GM21619 (cell line): ENCODE measurements around the gene SEL1L3.
A peak's percentile ranks its signal among the peaks of the same experiment; 100 is the strongest.
"Not testable (repeated sequence)": the region's sequence is repeated elsewhere in the genome, so short reads cannot be mapped to it uniquely, and the experiment has no call there.

Experiments
- ATAC-seq: cut with Tn5 transposase; IDR thresholded peaks from one replicate; pipeline ENCODE4 v1.9.1; 2021; ENCODE audit not compliant: unreplicated experiment

SEL1L3 gene

DNA sequence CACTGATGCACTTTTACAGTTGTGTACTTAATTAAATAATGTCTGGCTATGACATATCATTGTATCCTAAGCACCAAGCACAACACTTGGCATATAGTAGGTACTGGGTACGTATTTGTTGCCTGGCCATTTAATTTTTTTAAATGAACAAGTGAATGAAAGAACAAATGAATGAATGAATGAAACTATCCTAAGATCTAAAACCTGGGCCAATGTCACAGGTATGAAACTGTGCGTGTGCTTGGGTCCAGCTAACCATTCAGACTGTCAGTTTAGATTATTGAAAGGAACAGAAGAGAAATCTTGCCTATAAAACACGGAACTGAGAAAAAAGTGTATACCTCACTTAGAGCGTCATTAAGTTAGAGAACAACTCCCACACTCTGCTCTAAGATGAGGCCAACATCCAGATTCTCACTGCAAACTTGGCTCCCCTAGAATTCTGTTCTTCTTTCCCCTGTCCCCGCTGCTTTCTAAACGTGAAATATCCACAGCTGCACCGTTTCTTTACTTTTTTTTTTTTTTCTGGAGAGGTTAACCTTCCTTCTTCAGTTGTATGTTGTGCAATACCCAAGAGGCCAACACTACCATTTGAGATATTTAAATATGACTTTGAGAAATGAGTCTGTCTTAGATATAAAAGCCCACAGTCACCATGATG lies 17.3 kb upstream of the SEL1L3 start:
- peak; percentile 40 for ATAC-seq

DNA sequence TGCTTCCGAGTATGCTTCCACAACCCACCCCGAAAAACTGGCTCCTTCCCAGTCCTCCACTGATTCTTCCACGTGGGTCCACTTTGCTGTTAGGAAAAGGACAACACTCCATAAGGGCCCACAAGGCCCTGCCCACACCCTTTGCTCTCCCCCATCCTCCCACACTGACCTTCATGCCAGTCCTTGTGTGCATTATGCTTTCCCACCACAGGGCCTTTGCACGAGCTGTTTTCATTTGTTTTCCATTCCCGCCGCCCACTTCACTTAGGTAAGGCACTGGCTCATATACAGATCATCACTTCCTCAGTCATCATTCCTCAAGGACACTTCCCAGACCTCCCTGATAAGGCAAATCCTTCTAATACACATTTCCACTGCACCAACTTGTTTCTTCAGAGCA lies 16.8 kb upstream of the SEL1L3 start:
- no peak for ATAC-seq

DNA sequence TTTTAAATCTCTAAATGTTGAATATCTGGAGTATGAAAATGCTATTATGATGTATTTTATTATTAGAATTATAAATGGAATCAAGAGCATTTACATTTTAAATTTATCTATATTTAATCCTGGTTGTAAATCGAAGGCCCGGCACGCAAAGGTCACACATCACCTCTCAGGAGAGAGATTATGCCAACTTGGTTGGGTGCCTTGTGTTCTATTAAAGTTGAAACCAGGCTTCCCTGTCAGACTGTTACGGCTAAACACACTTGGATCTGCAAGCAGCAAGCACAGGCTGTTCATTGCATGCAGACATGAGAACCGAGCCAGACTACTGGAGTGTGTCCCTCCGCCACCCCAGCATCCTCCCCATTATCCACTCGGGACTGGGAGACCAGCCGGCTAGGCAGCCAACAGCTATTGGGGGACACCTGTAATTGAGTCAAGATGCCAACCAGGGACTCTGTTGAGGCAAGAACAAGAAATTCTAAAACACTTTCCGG lies 16.4 kb upstream of the SEL1L3 start:
- ATAC-seq = no peak

DNA sequence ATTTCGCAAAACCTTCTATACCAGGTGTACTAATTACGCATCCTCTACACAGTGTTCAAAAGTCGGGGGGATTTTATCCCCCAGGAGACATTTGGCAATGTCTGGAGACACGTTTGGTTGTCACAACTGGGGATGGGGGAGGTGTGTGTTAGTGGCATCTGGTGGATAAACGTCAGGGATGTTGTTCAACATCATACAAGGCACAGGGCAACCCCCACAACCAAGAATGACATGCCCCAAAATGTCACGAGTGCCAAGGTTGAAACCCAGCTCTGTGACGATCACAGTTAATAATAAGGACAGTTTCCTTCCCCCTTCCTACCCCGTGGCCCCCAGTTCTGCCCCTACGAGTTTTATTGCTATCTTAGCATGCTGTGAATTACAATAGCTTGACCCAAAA lies 15.9 kb upstream of the SEL1L3 start:
- no peak for ATAC-seq

DNA sequence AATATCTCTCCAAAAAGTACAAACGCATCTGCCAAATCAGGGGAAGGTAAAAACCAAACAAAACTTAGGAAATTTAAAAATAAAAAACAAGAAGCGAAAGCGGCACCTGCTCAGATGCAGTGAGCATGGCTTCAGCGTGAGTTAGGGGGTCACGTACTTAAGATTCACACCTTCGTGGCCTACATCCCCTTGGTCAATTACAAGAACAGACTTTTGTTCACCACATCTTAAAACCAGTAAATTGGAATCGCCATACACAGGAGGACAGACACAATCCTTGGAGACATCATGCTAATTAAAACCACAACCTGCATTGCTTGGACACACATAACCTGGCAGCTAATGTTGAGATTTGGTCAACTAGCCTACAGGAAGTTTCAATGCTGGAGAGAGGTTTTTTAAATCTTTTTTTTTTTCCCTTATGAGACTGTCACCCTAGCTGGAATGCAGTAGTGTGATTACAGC lies 12.5 kb upstream of the SEL1L3 start:
- ATAC-seq = peak; percentile 53

DNA sequence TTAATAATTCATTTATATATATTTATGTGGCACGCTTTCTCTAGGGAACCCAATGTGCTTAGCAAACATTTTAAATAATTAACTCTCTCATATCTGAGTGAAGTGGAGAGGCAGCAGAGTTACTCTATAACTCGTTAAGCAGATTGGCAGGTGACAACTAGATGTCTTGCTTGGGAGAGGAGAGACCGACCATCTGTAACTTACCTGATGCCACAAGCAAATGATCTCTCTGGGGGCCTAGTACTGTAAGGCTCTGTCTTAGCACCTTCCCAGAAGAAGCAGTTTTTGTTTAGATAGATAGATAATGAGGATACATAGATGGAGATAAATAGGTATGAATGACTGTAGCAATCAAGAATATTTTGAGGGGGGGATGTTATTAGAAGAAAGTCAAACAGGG lies 11.9 kb upstream of the SEL1L3 start:
- peak; percentile 59 for ATAC-seq

DNA sequence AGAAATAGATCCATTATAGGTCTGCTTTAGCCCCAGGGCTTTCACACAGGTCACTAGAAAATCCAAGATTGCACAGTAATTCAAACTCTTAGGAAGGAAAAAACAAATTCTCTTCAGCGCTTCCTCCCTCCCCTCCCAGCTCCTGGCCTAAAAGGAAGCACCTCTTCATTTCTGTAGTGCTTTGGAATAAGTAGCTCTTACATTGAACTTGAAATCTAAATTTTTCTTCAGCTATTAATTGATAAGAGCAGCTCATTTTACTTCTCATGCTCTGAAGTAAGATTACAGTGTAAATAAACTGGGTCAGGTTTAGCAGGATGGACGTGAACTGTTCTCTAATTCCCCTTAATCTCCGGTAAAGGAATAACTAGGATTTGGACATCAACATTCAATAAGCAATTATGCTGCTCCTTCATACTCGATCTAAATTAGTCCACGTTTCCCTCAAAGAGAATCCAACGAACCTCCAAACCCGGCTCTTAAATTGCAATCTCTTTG lies 10.9 kb upstream of the SEL1L3 start:
- no peak for ATAC-seq

DNA sequence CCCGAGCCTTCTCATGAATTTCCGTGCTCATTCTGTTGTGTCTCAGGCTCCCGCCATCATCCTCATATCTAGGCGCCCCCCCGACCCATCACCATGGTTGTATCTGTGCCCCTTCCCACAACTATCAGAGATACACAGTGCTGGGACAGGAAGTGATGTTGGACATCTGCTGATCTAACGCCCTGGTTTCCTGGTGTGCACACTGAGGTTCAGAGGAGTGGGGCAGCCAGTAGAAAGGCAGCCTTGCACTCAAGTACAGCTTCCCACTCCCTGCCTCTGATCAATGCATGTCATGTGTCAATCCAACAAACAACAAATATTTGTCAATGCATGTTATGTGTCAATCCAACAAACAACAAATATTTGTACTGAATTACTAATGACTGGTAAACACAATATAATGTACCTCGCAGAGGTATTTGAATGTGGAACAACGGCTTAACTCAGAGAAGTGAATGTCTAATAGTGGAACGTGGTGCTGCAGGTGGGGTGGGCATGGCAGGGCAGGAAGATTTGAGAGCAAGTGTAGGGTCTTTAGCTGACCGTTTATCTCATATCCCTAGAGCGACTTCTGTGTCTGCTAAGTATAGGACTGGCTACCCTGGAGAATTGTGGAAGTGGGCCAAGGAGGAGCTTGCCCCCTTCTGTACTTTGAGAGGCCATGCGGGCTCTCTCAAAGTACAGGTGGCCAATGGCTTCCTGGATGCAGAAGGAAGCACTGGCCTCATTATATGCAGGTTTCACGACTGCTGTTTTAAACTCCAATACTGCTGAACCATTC lies 10.3 kb upstream of the SEL1L3 start:
- ATAC-seq = no peak

DNA sequence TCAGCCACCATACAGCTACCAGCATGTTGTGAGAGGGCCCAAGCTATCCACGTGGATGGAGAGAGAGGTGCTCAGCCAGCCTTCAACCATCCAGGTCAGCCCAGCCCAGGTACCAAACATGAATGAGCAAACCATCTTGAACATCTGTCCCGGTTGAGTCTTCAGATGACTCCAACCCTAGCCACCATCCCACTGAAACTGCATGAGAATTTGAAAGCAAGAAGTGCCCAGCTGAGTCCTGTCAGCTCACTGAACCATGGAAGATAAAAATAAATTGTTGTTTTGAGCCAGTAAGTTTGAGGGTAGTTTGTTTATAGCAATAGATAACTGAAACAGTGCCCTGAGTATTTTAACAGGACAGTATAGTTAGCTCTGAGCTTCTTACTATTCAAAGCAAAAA lies 7.3 kb upstream of the SEL1L3 start:
- peak; percentile 37 for ATAC-seq

DNA sequence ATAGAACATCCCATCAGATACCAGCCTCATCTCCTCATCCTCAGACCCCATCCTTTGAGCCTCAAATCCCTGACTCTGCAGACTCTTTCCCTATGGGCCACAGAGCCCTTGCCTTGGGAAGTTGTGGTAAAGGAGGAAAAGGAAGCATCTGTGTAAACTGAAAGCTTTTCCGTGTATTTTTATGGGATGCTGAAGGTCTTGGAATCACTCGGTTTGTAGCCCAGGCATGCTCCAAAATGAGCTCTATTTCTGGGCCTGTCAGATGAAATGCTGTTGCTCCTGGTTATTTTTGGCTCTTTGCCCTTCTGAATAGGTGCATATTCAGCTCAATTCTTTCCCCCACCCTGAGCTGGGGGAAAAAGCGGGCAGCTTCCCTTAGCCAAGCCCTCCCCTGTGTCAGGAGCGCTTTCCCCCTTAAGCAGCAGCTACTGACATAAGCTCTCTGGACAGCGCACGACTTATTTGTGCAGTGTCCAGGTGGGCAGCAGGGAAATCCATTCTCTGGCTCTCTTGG lies 5.0 kb upstream of the SEL1L3 start:
- ATAC-seq = no peak

DNA sequence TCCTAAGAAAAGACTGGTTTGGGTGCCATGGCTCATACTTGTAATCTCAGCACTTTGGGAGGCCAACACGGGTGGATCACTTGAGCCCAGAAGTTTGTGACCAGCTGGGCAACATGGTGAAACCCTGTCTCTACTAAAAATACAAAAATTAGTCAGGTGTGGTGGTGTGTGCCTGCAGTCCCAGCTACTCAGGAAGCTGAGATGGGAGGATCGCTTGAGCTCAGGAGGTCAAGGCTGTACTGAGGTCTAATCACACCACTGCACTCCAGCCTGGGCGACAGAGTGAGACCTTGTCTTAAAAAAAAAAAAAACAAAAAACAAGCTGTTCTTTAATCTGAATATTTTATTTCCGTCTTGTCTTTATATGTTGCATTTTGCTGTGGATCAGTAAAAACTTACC lies 3.6 kb upstream of the SEL1L3 start:
- not testable (repeated sequence) for ATAC-seq

DNA sequence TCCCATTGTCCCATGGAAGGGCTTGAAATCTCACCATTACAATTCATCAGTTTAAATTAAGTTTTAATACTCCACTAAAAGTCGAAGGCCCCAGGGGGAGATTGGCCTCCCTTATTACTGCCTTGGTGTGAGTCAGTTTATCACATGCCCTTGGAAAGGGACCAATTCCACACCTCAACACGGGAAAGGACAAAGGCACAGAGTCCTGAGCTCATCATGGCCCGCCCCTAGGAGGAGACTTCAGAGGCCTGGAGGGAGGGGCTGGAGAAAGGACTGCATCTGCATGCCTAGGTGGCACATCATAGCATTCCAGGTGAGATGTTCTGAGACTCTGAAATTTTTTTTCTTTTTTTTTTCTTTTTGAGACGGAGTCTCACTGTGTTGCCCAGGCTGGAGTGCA lies 2.8 kb upstream of the SEL1L3 start:
- ATAC-seq = no peak

DNA sequence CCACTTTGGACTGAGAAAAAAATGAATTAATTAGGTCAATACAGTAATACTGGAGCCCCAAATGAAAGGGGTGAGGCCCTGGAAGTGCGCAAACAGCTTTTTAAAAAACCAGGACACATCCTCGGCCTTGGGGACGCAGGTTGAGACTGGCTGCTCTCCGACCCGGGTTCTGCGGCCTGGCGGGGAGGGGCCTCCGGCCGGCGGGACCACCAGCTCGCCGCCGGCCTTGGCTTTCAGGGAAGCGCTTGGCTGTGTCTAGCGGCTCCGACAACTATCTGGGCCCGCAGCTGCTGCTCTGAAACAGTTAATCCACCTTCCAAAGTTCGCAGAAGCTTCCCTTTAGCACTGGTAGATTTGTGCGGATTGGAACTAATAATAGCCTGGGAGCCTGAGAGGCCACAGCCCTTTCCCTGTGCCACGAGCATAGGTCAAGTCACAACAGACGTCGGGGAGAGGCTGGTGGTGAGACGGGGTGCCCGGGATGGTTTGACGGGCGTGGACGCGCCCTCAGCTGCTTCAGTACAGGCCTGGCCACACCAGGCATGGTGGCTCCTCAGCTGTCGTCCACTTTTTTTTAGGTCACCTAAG lies 1.1 kb upstream of the SEL1L3 start:
- ATAC-seq = no peak

DNA sequence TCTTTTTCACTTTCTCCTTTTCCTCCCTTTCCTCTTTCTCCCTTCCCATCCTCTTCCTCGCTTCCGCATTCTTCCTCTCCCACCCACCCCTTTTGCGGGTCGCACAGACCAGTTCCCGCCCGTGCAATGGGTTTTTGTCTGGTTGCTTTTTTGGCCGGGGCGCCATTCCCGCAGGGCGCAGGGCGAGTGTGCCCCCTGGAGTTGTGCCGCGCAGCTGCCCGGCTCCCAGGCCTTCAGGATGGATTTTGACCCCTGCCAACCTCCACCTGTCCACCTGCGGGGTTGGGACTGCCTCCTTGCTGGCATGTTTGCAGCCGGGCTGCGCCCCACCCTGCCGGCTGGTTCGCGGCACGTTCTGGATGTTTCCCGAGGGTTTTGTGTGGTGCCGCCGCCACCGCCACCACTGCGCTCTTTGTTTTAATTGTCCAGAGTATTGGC lies 578 bp upstream of the SEL1L3 start:
- ATAC-seq = no peak

DNA sequence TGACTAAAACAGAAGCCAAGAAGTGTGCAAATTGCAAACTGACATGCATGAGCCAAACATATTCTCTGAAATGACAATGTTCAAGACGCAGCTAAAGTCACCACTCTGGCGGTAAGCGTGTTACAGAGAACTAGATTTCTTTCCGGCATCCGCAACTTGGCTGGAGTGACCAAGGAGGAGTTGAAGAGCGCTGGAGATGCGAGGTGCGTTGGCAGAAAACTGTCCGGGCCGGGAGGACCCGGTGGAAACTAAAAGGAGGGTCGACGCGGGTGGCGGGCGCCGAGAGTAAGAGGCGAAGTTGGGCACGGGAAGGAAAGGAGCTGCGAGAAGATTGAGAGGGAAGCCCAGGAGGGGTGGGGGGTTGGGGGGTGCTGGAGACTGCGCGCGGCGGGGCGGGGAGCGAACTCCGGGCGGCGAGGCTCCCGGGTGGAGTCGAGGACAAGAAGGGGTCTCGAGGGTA lies 807 bp downstream of the SEL1L3 start:
- peak; percentile 7 for ATAC-seq

DNA sequence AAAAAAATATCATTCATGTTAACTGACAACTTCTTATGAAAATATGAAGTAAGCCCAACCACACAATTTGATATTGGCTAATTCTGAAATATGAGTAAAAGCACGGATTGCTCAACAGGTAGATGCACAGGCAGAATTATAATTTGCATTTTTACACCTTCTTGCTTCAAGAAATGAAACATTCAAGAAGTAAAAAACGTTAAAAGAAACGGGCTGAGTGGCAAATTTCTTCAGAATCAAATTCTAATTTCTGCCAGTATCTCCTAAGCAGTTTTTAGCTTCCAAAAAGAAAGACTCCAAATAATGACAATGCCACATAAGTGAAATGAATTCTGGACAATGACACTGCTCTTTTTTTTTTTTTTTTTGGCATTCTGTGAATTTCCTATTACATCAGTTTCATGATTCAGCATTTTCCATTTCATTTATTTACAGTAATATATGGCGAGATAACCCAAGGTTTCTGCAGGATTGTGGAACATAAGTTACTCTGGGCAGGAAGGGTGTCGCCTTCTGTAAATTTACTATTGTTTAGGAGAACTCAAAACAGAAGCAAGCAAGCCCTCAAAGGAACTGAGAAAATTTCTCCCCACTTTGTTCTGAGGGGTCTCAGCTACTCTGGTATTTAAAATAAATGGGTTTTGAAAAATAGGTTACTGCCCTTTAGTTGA lies 1.4 kb downstream of the SEL1L3 start:
- ATAC-seq = no peak

DNA sequence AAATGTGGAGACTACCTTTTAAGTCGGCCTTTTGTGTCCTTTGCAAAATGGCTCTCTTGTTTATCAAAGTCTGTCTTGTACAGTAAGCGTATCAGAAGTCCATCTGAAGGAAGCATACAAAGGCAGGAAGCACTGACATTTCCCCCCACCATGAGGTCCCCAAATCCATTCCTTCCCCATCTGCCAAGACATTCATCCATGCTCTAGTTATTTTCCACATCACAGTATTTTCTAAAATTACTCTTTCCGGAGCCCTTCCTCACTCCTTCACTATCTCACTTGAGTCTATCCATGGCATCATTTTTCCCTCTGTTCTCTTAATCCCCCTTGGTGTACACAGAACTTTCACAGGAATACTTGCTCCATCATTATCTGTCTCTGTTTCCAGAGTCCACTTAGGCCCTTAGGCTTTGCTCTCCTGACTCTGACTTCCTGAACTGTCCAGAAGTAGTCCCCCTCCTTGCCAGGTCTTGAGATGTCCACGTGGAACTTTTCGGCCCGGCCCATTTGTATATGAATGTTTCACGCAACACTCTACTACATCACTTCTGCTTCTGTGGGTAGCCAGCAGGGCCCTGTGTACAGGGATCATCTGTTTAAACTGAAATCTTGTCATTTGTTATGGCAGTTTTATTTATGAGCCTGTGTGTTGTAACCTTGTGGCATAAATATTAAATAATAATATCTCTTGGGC lies 2.1 kb downstream of the SEL1L3 start:
- no peak for ATAC-seq

DNA sequence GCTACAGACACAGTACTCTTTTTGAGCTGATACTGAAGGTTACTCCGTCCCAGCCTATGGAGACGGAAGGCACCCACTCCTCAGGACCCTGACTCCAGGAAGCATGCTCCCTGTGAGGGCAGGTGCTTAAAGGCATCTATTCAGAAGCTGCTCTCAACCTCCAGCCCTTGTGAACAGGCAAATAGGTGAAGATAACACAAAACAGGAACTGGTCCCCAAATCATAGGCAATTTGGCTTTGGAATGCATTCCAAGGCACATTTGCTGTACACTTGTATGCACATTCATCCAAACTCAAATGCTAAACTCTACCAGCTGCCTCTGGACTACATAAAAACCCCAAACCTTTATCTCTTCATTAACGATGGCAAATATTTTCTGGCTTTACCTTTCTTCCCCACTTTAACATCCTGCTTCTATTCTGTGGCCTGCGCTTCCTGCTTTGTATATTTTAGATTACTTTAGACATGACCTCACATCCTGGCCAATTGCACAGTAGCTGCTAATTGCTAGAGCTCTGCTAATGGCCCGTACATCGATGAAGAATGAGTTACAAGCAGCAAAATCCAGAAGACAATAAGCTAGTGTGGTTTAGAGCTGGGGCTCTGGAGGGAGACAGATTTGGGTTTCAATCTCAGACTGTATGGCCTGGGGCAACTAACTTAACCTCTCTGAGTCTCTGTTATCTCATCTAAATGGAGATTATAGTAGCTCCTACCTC lies 3.2 kb downstream of the SEL1L3 start:
- ATAC-seq = peak; percentile 53

DNA sequence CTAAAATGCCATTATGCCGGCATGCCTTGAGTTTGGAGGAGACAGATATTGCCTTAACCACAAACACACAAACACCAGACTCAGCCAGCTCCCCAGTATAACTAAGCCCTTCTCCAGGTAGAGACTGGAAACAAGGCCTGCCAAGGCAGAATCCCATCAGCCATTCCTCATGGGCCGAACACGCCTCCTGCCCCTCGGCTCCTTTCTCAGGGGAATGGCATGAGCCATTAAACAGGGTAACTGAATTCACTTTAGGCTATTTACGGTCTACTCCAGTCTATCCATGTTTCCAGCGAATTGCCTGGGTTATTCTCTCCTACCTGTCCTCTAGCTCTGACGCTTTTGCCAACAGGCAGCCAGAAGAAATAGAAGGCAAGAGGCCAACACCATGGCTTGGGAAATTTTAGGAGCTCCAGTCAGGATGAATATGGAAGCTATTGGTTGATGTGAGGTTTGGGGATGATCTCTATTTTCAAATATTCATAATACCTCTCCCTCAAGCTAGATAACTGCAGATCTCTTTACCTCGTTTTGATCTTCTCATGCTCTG lies 4.9 kb downstream of the SEL1L3 start:
- ATAC-seq = no peak
